ENCODE results near the gene TTC28.

- TF ChIP-seq CTCF (conservative IDR thresholded peaks at IDR 0.05 in 1 of 2, IDR thresholded peaks at IDR 0.05 in 1 of 2; ENCODE audit: low read depth in 1 of 2, low read length in 2 of 2) (no peak), EZH2 (IDR thresholded peaks at IDR 0.05; ENCODE audit: low read length, missing control alignments) (no peak)
Measured at GRCh38 chr22:28222976-28223745, 456.5 kb downstream of the TTC28 start.
